Measurements from ENCODE around the gene ITPKC. TPM values are rescaled to one million over a fixed set of nuclear protein-coding genes. Genes with fewer than 3 reads are reported as not detected.

Gene ITPKC
- total and polyA plus RNA-seq, 9 of the 15 experiments (the other 6 are each of a cell fraction or from before 2014, with no cell fraction given), result 0.08 to 9.3 (median 5.8) TPM

- TF ChIP-seq, protein P1, sequence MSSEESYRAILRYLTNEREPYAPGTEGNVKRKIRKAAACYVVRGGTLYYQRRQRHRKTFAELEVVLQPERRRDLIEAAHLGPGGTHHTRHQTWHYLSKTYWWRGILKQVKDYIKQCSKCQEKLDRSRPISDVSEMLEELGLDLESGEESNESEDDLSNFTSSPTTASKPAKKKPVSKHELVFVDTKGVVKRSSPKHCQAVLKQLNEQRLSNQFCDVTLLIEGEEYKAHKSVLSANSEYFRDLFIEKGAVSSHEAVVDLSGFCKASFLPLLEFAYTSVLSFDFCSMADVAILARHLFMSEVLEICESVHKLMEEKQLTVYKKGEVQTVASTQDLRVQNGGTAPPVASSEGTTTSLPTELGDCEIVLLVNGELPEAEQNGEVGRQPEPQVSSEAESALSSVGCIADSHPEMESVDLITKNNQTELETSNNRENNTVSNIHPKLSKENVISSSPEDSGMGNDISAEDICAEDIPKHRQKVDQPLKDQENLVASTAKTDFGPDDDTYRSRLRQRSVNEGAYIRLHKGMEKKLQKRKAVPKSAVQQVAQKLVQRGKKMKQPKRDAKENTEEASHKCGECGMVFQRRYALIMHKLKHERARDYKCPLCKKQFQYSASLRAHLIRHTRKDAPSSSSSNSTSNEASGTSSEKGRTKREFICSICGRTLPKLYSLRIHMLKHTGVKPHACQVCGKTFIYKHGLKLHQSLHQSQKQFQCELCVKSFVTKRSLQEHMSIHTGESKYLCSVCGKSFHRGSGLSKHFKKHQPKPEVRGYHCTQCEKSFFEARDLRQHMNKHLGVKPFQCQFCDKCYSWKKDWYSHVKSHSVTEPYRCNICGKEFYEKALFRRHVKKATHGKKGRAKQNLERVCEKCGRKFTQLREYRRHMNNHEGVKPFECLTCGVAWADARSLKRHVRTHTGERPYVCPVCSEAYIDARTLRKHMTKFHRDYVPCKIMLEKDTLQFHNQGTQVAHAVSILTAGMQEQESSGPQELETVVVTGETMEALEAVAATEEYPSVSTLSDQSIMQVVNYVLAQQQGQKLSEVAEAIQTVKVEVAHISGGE (CRISPR knock-in tag; IDR thresholded peaks at IDR 0.05), result peak in 1 of 3 experiments; percentile 53; a peak in 1 of 6 replicates
- TF ChIP-seq ZNF347 (CRISPR knock-in tag; IDR thresholded peaks at IDR 0.05; ENCODE audit: low read depth) (no peak), PHF20 (IDR thresholded peaks at IDR 0.05; ENCODE audit: partially characterized antibody) (peak; percentile 94), NFIC (IDR thresholded peaks at IDR 0.05) (no peak; the same call in 1 of the 2 replicates), ZNF324 (CRISPR knock-in tag; IDR thresholded peaks at IDR 0.05) (no peak), ZNF766 (CRISPR knock-in tag; conservative IDR thresholded peaks at IDR 0.05) (no peak), MIER1 (IDR thresholded peaks at IDR 0.05; ENCODE audit: low read depth) (no peak), PHF21A (IDR thresholded peaks at IDR 0.05; ENCODE audit: borderline replicate concordance, low read depth) (peak; percentile 99), PKNOX1 (IDR thresholded peaks at IDR 0.05) (peak; percentile 91), SNIP1 (IDR thresholded peaks at IDR 0.05; ENCODE audit: low read depth) (no peak), E2F4 (CRISPR knock-in tag; IDR thresholded peaks at IDR 0.05; ENCODE audit: low read depth) (no peak), ETV1 (tag; conservative IDR thresholded peaks at IDR 0.05; ENCODE audit: low read depth) (no peak; the same call in 1 of the 2 replicates), DACH1 (IDR thresholded peaks at IDR 0.05; ENCODE audit: partially characterized antibody) (peak; percentile 11), NR2F6 (CRISPR knock-in tag; IDR thresholded peaks at IDR 0.05) (no peak), TCFL5 (CRISPR knock-in tag; conservative IDR thresholded peaks at IDR 0.05) (no peak), ZNF445 (CRISPR knock-in tag; IDR thresholded peaks at IDR 0.05; ENCODE audit: low read depth) (no peak), NR4A1 (CRISPR knock-in tag; IDR thresholded peaks at IDR 0.05) (no peak), NR4A1 (tag; IDR thresholded peaks at IDR 0.05) (no peak)
- TF ChIP-seq, protein P2, sequence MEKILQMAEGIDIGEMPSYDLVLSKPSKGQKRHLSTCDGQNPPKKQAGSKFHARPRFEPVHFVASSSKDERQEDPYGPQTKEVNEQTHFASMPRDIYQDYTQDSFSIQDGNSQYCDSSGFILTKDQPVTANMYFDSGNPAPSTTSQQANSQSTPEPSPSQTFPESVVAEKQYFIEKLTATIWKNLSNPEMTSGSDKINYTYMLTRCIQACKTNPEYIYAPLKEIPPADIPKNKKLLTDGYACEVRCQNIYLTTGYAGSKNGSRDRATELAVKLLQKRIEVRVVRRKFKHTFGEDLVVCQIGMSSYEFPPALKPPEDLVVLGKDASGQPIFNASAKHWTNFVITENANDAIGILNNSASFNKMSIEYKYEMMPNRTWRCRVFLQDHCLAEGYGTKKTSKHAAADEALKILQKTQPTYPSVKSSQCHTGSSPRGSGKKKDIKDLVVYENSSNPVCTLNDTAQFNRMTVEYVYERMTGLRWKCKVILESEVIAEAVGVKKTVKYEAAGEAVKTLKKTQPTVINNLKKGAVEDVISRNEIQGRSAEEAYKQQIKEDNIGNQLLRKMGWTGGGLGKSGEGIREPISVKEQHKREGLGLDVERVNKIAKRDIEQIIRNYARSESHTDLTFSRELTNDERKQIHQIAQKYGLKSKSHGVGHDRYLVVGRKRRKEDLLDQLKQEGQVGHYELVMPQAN (IDR thresholded peaks at IDR 0.05; ENCODE audit: borderline replicate concordance), result peak; percentile 92
Measured at GRCh38 chr19:40777937-40778705, 61.2 kb downstream of the ITPKC start, which contains the start of gene RAB4B (continued).
